Vagina (tissue), 2 donors: ENCODE results near the gene TMEM39A. TPM values are rescaled to one million over a fixed set of nuclear protein-coding genes. Genes with fewer than 3 reads are reported as not detected.

Experiments used
- DNase-seq, 2 donors: peaks; one replicate each; pipeline ENCODE4 v3.0.0-alpha.2; 2017; ENCODE audit errors: extremely low spot score in 2 of 2
- H3K27ac ChIP-seq: fragments of 200-600 bp; sonication (generic); one replicate; pipeline ENCODE4 v1.5.1; 2019
- H3K27me3 ChIP-seq: fragments of 200-600 bp; sonication (generic); one replicate; pipeline ENCODE4 v1.5.1; 2019
- H3K36me3 ChIP-seq, 2 donors: fragments of 200-600 bp; sonication (generic); one replicate each; pipeline ENCODE4 v1.5.1; 2017 to 2019
- H3K4me1 ChIP-seq: fragments of 200-600 bp; sonication (generic); one replicate; pipeline ENCODE4 v1.5.1; 2019
- H3K4me3 ChIP-seq, 2 donors: fragments of 200-600 bp; sonication (generic); 1 replicate in 1 of 2; 2 replicates in 1 of 2; pipeline ENCODE4 v1.5.1; 2016 to 2019
- H3K9me3 ChIP-seq: fragments of 200-600 bp; sonication (generic); one replicate; pipeline ENCODE4 v1.5.1; 2019
- CTCF ChIP-seq, 3 experiments: fragments of 450-650 bp in 2 of 3; fragments of 200-600 bp in 1 of 3; sonication (generic) in 1 of 3; IDR thresholded peaks; one replicate each; pipeline ENCODE4 v1.5.1; 2017 to 2019; ENCODE audit warnings: antibody characterized with exemption in 3 of 3, mild to moderate bottlenecking in 2 of 3, moderate library complexity in 2 of 3
- POLR2A ChIP-seq, 2 donors: fragments of 450-650 bp; IDR thresholded peaks; one replicate each; pipeline ENCODE4 v1.6.1; 2017; ENCODE audit warnings: antibody characterized with exemption in 2 of 2, mild to moderate bottlenecking in 2 of 2, moderate library complexity in 2 of 2
- POLR2AphosphoS5 ChIP-seq, 2 donors: sonication (generic); formaldehyde crosslinking; IDR thresholded peaks; one replicate each; pipeline ENCODE4 v1.9.0; 2017; ENCODE audit warnings: antibody characterized with exemption in 2 of 2, mild to moderate bottlenecking in 2 of 2, low read depth in 1 of 2; ENCODE audit not compliant: insufficient read depth in 1 of 2
- intact Hi-C: fragments of 100-400 bp; cut with DNase I; formaldehyde crosslinking; loops from one replicate; pipeline ENCODE4 v1.15.1; 2023
- total RNA-seq: library from RNA; depleted of rRNA; stranded (reverse); fragments of >200 nt; gene quantifications from one replicate; pipeline ENCODE4 v1.2.3, GENCODE V29; 2016

TMEM39A gene
- total RNA-seq, 1 donor from 2014 or later = 27.0 TPM

GRCh38 chr3:119416873-119417272 is 46.5 kb downstream of the TMEM39A start:
- intact Hi-C loops = no loop called here
- H3K36me3 ChIP-seq = peaks cover 0 to 13% of the 10 kb centered on the region in 2 donors
- no peak overlapping the region for H3K4me3 ChIP-seq

GRCh38 chr3:119413603-119414280 is 49.7 kb downstream of the TMEM39A start:
- no peak for DNase-seq
- intact Hi-C loops = no loop called here
- TF ChIP-seq POLR2AphosphoS5 (IDR thresholded peaks at IDR 0.05; ENCODE audit: insufficient read depth in 1 of 2, low read depth in 1 of 2) (no peak), CTCF (IDR thresholded peaks at IDR 0.05) (no peak), POLR2A (IDR thresholded peaks at IDR 0.05) (no peak)
- Histone ChIP-seq H3K27me3 (no peaks in the 10 kb centered on the region), H3K27ac (no peak overlapping the region), H3K36me3 (peaks cover 0 to 22% of the 10 kb centered on the region in 2 donors), H3K4me1 (no peaks in the 10 kb centered on the region), H3K4me3 (no peak overlapping the region), H3K9me3 (no peaks in the 10 kb centered on the region)

More at GRCh38 chr3:119416873-119417272, 46.5 kb downstream of the TMEM39A start:
- DNase-seq = no peak
- Histone ChIP-seq H3K27me3 (no peaks in the 10 kb centered on the region), H3K4me1 (no peaks in the 10 kb centered on the region), H3K9me3 (no peaks in the 10 kb centered on the region), H3K27ac (no peak overlapping the region)
- TF ChIP-seq CTCF (IDR thresholded peaks at IDR 0.05) = no peak
- TF ChIP-seq POLR2A (IDR thresholded peaks at IDR 0.05) = no peak
- no peak for TF ChIP-seq POLR2AphosphoS5 (IDR thresholded peaks at IDR 0.05; ENCODE audit: insufficient read depth in 1 of 2, low read depth in 1 of 2)

GRCh38 chr3:119409844-119410243 is 53.6 kb downstream of the TMEM39A start:
- intact Hi-C loops = no loop called here
- Histone ChIP-seq H3K4me1 (no peaks in the 10 kb centered on the region), H3K9me3 (no peaks in the 10 kb centered on the region), H3K27ac (no peak overlapping the region), H3K27me3 (no peaks in the 10 kb centered on the region), H3K4me3 (no peak overlapping the region), H3K36me3 (peaks cover 0 to 15% of the 10 kb centered on the region in 2 donors)
- no peak for TF ChIP-seq CTCF (IDR thresholded peaks at IDR 0.05)
- TF ChIP-seq POLR2A (IDR thresholded peaks at IDR 0.05) = no peak
- TF ChIP-seq POLR2AphosphoS5 (IDR thresholded peaks at IDR 0.05; ENCODE audit: insufficient read depth in 1 of 2, low read depth in 1 of 2) = no peak
- DNase-seq = no peak

GRCh38 chr3:119408243-119408950 is 55.0 kb downstream of the TMEM39A start:
- intact Hi-C loops = no loop called here
- no peaks in the 10 kb centered on the region for H3K4me1 ChIP-seq
- peaks cover 0 to 8% of the 10 kb centered on the region in 2 donors for H3K36me3 ChIP-seq
- H3K4me3 ChIP-seq = no peak overlapping the region
- no peaks in the 10 kb centered on the region for H3K9me3 ChIP-seq
- no peak for DNase-seq
- no peaks in the 10 kb centered on the region for H3K27me3 ChIP-seq
- H3K27ac ChIP-seq = no peak overlapping the region
- TF ChIP-seq POLR2A (IDR thresholded peaks at IDR 0.05) (no peak), CTCF (IDR thresholded peaks at IDR 0.05) (no peak), POLR2AphosphoS5 (IDR thresholded peaks at IDR 0.05; ENCODE audit: insufficient read depth in 1 of 2, low read depth in 1 of 2) (no peak)

GRCh38 chr3:119405315-119405714 is 58.1 kb downstream of the TMEM39A start:
- H3K9me3 ChIP-seq = no peaks in the 10 kb centered on the region
- H3K4me1 ChIP-seq = no peaks in the 10 kb centered on the region
- no peak overlapping the region for H3K27ac ChIP-seq
- peak in 1 of 2 donors; percentile 37 for DNase-seq
- peaks cover 0 to 12% of the 10 kb centered on the region in 2 donors for H3K36me3 ChIP-seq
- no peak for TF ChIP-seq POLR2A (IDR thresholded peaks at IDR 0.05)
- TF ChIP-seq CTCF (IDR thresholded peaks at IDR 0.05) = no peak
- no peak for TF ChIP-seq POLR2AphosphoS5 (IDR thresholded peaks at IDR 0.05; ENCODE audit: insufficient read depth in 1 of 2, low read depth in 1 of 2)
- intact Hi-C loops = no loop called here
- no peaks in the 10 kb centered on the region for H3K27me3 ChIP-seq
- H3K4me3 ChIP-seq = no peak overlapping the region
